ENCODE data around the gene ARHGAP26.

- TF ChIP-seq, protein P1, sequence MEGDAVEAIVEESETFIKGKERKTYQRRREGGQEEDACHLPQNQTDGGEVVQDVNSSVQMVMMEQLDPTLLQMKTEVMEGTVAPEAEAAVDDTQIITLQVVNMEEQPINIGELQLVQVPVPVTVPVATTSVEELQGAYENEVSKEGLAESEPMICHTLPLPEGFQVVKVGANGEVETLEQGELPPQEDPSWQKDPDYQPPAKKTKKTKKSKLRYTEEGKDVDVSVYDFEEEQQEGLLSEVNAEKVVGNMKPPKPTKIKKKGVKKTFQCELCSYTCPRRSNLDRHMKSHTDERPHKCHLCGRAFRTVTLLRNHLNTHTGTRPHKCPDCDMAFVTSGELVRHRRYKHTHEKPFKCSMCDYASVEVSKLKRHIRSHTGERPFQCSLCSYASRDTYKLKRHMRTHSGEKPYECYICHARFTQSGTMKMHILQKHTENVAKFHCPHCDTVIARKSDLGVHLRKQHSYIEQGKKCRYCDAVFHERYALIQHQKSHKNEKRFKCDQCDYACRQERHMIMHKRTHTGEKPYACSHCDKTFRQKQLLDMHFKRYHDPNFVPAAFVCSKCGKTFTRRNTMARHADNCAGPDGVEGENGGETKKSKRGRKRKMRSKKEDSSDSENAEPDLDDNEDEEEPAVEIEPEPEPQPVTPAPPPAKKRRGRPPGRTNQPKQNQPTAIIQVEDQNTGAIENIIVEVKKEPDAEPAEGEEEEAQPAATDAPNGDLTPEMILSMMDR (conservative IDR thresholded peaks at IDR 0.05 in 1 of 2, IDR thresholded peaks at IDR 0.05 in 1 of 2; ENCODE audit: low read depth in 1 of 2, low read length in 2 of 2), result no peak
- no peak for TF ChIP-seq EZH2 (IDR thresholded peaks at IDR 0.05; ENCODE audit: low read length, missing control alignments)
Observed at GRCh38 chr5:143215690-143216089, 445.5 kb downstream of the ARHGAP26 start.
